Activated T-cell treated with anti-CD3 and anti-CD28 coated beads, Interleukin-2, amount 50 U/mL, for 72 hours (primary cell): ENCODE data around the gene GTPBP4. TPM values are rescaled to one million over a fixed set of nuclear protein-coding genes. Genes with fewer than 3 reads are reported as not detected.

Experiments
- ATAC-seq, 2 donors: fragments of 150-1000 bp; cut with Tn5 transposase; replicated peaks in 1 of 2; 2 replicates each; pipeline ENCODE4 v1.10.0; 2021; ENCODE audit warnings: moderate library complexity in 2 of 2, mild to moderate bottlenecking in 1 of 2
- DNase-seq, 2 donors: peaks; one replicate each; pipeline ENCODE4 v3.0.0; 2021 to 2022; ENCODE audit warnings: mixed read lengths in 1 of 2
- H3K27ac Mint-ChIP-seq: one replicate; pipeline ENCODE4 v1.8.0; 2022; ENCODE audit warnings: mild to moderate bottlenecking, moderate library complexity, mixed read lengths
- H3K27me3 Mint-ChIP-seq: one replicate; pipeline ENCODE4 v1.8.0; 2022; ENCODE audit warnings: low read depth, mixed read lengths
- H3K36me3 Mint-ChIP-seq, 2 donors: one replicate each; pipeline ENCODE4 v1.8.0; 2022; ENCODE audit warnings: mixed read lengths in 2 of 2, mild to moderate bottlenecking in 1 of 2; ENCODE audit not compliant: insufficient read depth in 2 of 2
- H3K4me1 Mint-ChIP-seq: one replicate; pipeline ENCODE4 v1.8.0; 2022; ENCODE audit warnings: low read depth, mixed read lengths
- H3K4me3 Mint-ChIP-seq, 2 donors: one replicate each; pipeline ENCODE4 v1.8.0; 2022; ENCODE audit warnings: mild to moderate bottlenecking in 2 of 2, mixed read lengths in 2 of 2, moderate library complexity in 2 of 2
- H3K9me3 Mint-ChIP-seq, 2 donors: one replicate each; pipeline ENCODE4 v1.8.0; 2022; ENCODE audit warnings: mixed read lengths in 2 of 2
- total RNA-seq, 2 donors: library from RNA; stranded (reverse); gene quantifications; one replicate each; pipeline ENCODE4 v1.2.3, GENCODE V29; 2022

GTPBP4 gene
- total RNA-seq, 2 donors from 2014 or later = 76.9 to 78.1 TPM

DNA sequence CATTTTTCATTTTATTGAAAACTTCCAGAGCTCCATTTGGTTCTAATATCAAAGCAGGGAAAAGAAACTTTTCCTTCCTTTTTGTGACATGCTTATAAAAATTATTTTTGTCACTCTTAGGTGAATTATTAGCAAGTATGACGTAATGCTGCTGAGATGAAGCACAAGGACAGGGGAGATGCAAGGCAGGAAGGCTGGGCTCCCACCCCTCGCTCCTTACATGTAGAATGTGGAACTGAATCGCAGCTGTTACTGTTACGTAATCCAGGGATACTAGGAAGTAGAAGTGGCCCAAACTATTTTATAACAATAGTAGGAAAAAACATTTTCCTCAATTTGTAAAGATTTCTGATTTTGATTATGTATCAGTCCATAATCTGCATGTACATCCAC, 17.1 kb upstream of the GTPBP4 start:
- peaks cover 1 to 2% of the 10 kb centered on the region in 2 donors for H3K9me3 Mint-ChIP-seq
- H3K4me1 Mint-ChIP-seq = peaks cover 6% of the 10 kb centered on the region
- DNase-seq (no peak), ATAC-seq (no peak)
- no peaks in the 10 kb centered on the region for H3K36me3 Mint-ChIP-seq
- peaks cover 19% of the 10 kb centered on the region for H3K27me3 Mint-ChIP-seq
- H3K4me3 Mint-ChIP-seq = no peak overlapping the region
- H3K27ac Mint-ChIP-seq = no peak overlapping the region

- Mint-ChIP-seq H3K9me3 (peaks cover 2 to 4% of the 10 kb centered on the region in 2 donors), H3K27ac (no peak overlapping the region), H3K27me3 (peaks cover 19% of the 10 kb centered on the region), H3K4me1 (peaks cover 6% of the 10 kb centered on the region), H3K36me3 (peaks cover 0 to 3% of the 10 kb centered on the region in 2 donors), H3K4me3 (no peak overlapping the region)
- ATAC-seq (no peak), DNase-seq (no peak)
These were observed 16.6 kb upstream of the GTPBP4 start for GRCh38 chr10:971613-972012.

DNA sequence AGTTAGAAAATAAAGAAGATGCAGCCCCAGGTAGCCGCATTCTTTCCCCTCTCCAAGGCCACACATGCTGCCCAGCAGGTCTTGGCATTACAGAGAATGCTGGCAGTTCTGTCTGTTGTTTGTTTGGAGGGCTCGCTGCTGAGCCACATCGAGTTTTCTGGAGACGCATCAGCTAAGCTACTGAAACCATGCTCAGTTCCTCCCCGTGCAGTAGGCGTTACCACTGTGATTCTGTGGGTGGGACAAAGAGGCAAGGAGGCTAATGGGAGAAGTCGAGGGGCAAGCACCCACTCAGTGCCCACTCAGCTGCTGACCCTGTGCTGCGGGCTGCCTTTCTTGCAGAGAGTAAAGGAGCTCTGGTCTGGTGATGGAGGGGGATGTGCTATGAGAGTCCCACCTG, 15.5 kb upstream of the GTPBP4 start:
- peaks cover 2 to 5% of the 10 kb centered on the region in 2 donors for H3K36me3 Mint-ChIP-seq
- peaks cover 19% of the 10 kb centered on the region for H3K27me3 Mint-ChIP-seq
- no peaks in the 10 kb centered on the region for H3K4me1 Mint-ChIP-seq
- H3K9me3 Mint-ChIP-seq = peaks cover 4 to 5% of the 10 kb centered on the region in 2 donors
- H3K4me3 Mint-ChIP-seq = no peak overlapping the region
- no peak overlapping the region for H3K27ac Mint-ChIP-seq
- DNase-seq = no peak
- no peak for ATAC-seq

- no peaks in the 10 kb centered on the region for H3K4me1 Mint-ChIP-seq
- ATAC-seq = no peak
- no peak overlapping the region for H3K4me3 Mint-ChIP-seq
- no peak for DNase-seq
- no peak overlapping the region for H3K27ac Mint-ChIP-seq
- H3K27me3 Mint-ChIP-seq = peaks cover 8% of the 10 kb centered on the region
- peaks cover 8 to 11% of the 10 kb centered on the region in 2 donors for H3K36me3 Mint-ChIP-seq
- peaks cover 7 to 10% of the 10 kb centered on the region in 2 donors for H3K9me3 Mint-ChIP-seq
These were observed 14.0 kb upstream of the GTPBP4 start for GRCh38 chr10:974038-974784.

DNA sequence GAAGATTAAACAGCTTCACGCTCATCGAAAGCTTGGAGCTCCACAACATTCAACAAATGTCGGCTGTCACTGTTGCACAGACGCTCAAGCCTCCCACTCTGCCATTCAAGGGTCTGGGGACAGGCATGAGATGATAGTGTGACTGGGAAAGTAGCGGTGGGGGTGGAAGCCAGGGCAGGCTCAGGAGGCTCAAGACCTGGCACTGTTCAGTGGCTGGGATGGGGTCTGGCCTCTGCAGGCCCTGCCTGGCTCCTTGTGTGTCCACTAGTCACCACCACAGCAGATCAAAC, 13.5 kb upstream of the GTPBP4 start:
- peaks cover 11 to 13% of the 10 kb centered on the region in 2 donors for H3K36me3 Mint-ChIP-seq
- no peak overlapping the region for H3K4me3 Mint-ChIP-seq
- no peak for DNase-seq
- H3K9me3 Mint-ChIP-seq = peaks cover 7 to 10% of the 10 kb centered on the region in 2 donors
- H3K27ac Mint-ChIP-seq = no peak overlapping the region
- ATAC-seq = no peak
- no peaks in the 10 kb centered on the region for H3K4me1 Mint-ChIP-seq
- H3K27me3 Mint-ChIP-seq = peaks cover 3% of the 10 kb centered on the region

DNA sequence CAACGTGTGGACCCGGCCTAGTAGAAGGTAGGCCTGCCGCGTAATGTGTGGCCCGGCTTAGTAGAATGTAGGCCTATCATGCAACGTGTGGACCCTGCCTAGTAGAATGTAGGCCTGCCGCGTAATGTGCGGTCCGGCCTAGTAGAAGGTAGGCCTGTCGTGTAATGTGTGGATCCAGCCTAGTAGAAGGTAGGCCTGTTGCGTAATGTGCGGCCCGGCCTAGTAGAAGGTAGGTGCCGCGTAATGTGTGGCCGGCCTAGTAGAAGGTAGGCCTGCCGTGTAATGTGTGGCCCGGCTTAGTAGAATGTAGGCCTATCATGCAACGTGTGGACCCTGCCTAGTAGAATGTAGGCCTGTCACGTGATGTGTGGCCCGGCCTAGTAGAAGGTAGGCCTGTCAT, 11.9 kb upstream of the GTPBP4 start:
- H3K4me3 Mint-ChIP-seq = no peak overlapping the region
- no peaks in the 10 kb centered on the region for H3K4me1 Mint-ChIP-seq
- peaks cover 12 to 17% of the 10 kb centered on the region in 2 donors for H3K9me3 Mint-ChIP-seq
- no peak for DNase-seq
- no peak for ATAC-seq
- H3K27ac Mint-ChIP-seq = no peak overlapping the region
- H3K27me3 Mint-ChIP-seq = no peaks in the 10 kb centered on the region
- H3K36me3 Mint-ChIP-seq = peaks cover 18 to 21% of the 10 kb centered on the region in 2 donors

GRCh38 chr10:978826-979421, 9.3 kb upstream of the GTPBP4 start:
- Mint-ChIP-seq H3K9me3 (peaks cover 12 to 17% of the 10 kb centered on the region in 2 donors), H3K27me3 (no peaks in the 10 kb centered on the region), H3K4me1 (no peaks in the 10 kb centered on the region), H3K4me3 (no peak overlapping the region), H3K36me3 (peaks cover 18 to 25% of the 10 kb centered on the region in 2 donors), H3K27ac (no peak overlapping the region)
- no peak for ATAC-seq
- no peak for DNase-seq

DNA sequence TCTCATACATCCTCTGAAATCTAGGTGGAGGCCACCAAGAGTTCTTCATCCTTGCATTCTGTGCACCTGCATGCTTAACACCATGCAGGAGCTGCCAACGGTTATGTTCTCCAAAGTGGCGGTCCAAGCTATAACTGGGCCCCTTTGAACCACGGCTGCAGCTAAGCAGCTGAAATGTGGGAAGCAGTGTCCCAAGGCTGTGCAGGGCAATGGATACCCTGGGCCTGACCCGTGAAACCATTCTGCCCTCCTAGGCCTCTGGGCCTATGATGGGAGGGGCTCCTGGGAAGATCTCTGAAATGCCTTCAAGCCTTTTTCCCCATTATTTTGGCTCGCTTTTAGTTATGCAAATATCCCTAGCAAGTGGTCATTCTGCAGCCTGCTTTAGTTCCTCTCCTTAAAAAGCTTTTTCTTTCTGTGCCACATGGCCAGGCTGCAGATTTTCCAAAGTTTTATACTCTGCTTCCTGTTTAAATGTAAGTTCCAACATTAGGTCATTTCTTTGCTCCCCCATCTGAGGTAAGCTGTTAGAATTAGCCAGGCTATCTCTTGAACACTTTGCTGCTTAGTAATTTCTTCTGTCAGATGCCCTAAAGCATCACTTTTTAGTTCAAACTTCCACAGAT, 7.7 kb upstream of the GTPBP4 start:
- no peak overlapping the region for H3K4me3 Mint-ChIP-seq
- peaks cover 18 to 25% of the 10 kb centered on the region in 2 donors for H3K36me3 Mint-ChIP-seq
- no peaks in the 10 kb centered on the region for H3K27me3 Mint-ChIP-seq
- H3K27ac Mint-ChIP-seq = no peak overlapping the region
- H3K4me1 Mint-ChIP-seq = no peaks in the 10 kb centered on the region
- H3K9me3 Mint-ChIP-seq = peaks cover 12 to 17% of the 10 kb centered on the region in 2 donors
- DNase-seq (no peak), ATAC-seq (no peak)

DNA sequence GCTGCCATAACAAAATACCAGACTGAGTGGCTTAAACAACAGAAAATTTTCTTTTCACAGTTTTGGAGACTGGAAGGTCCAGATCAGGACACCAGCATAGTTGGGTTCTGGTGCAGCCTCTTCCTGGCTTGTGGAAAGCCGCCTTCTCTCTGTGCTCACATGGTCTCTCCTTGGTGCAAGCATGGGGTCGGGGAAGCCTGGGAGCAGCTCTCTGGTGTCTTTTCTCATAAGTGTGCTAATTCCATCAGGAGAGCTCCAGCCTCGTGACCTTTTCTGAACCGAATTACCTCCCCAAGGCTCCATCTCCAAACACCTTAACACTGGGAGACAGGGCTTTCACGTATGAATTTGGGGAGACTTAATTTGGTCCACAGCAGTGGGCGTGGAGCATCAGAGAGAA, 4.8 kb upstream of the GTPBP4 start:
- Mint-ChIP-seq H3K4me1 (peaks cover 16% of the 10 kb centered on the region), H3K27me3 (no peaks in the 10 kb centered on the region), H3K9me3 (peaks cover 8 to 13% of the 10 kb centered on the region in 2 donors), H3K4me3 (no peak overlapping the region), H3K27ac (no peak overlapping the region), H3K36me3 (peaks cover 14 to 24% of the 10 kb centered on the region in 2 donors)
- DNase-seq (no peak), ATAC-seq (no peak)

DNA sequence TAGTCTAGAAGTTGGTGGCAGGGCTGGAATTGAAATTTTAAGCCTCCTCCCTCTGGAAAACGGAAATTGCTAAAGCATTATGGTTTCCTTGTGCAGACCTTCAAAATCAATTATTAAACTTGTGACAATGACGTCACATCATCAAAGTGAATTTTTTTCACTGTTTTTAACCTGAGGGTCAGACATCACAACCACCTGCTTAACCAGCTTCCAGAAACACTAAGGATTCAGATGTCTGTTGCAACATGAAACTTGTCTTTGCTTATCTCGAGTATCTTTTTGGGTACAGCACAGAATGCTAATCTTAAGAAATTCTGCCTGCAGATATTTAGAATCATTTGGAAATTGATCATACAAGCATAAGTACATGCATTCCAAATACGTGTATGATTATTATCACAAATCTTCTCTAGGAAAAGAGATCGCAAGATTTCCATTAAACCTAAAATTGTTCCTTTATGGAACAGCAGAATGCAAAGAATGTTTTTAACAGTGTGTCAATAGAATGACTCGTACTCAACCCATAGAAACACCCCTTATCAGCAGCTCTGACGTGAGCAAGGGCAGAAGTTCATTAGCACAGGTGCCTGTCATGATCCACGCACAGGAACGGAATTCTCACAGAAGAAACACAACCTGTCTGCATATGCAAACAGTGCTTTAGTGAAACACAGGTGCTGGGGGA, 4.1 kb upstream of the GTPBP4 start:
- no peak for ATAC-seq
- Mint-ChIP-seq H3K36me3 (peaks cover 10 to 18% of the 10 kb centered on the region in 2 donors), H3K9me3 (peaks cover 4 to 8% of the 10 kb centered on the region in 2 donors), H3K27me3 (no peaks in the 10 kb centered on the region), H3K4me3 (no peak overlapping the region), H3K4me1 (peaks cover 19% of the 10 kb centered on the region), H3K27ac (no peak overlapping the region)
- DNase-seq = no peak

GRCh38 chr10:985361-985760, 2.9 kb upstream of the GTPBP4 start:
- Mint-ChIP-seq H3K4me1 (peaks cover 32% of the 10 kb centered on the region), H3K4me3 (no peak overlapping the region), H3K27ac (no peak overlapping the region), H3K27me3 (no peaks in the 10 kb centered on the region), H3K36me3 (peaks cover 9 to 19% of the 10 kb centered on the region in 2 donors), H3K9me3 (peaks cover 4 to 7% of the 10 kb centered on the region in 2 donors)
- no peak for ATAC-seq
- no peak for DNase-seq

DNA sequence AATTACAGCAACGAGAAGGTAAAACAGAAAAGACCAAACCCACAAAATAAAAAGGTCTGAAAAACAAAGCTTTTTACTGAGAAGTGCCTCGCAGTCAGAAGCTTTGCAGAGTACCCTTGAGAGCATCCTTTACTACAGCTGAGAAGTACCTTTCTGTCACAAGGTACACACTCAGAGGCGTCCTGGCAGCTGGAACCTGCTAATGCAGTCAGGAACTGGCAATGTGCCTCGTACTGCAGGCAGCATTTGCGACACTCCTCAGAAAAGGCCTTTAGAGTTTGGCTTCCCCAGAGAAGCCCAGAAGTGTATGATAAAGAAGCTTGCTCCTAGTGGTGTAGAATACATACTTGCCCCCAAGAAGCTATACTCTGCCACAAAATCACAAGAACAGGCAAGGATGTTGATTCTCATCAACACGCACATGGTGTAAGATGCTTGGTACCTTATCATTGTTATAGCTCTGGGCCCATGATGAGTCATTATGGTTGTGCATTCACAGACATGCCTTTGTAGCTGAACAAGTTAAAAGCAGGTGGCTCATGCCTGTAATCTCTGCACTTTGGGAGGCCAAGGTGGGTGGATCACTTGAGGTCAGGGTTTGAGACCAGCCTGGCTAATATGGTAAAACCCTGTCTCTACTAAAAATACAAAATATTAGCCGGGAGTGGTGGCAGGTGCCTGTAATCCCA, 2.0 kb upstream of the GTPBP4 start:
- no peak for ATAC-seq
- peak in 1 of 2 donors; percentile 16 for DNase-seq
- Mint-ChIP-seq H3K27ac (peak overlapping the region; percentile 34), H3K27me3 (no peaks in the 10 kb centered on the region), H3K36me3 (peaks cover 2 to 12% of the 10 kb centered on the region in 2 donors), H3K4me1 (peaks cover 40% of the 10 kb centered on the region), H3K9me3 (no peaks in the 10 kb centered on the region), H3K4me3 (peak overlapping the region; percentile 95 to 98)
